HG03469 (cell line): ENCODE measurements around the gene PRR33.

Experiments used
- ATAC-seq: cut with Tn5 transposase; IDR thresholded peaks from one replicate; pipeline ENCODE4 v1.9.1; 2021; ENCODE audit warnings: mild to moderate bottlenecking, moderate library complexity, moderate number of reproducible peaks; ENCODE audit not compliant: unreplicated experiment

PRR33 gene

GRCh38 chr11:1839924-1840779, 51.5 kb downstream of the PRR33 start:
- no peak for ATAC-seq

- no peak for ATAC-seq
Observed at GRCh38 chr11:1839204-1839923, 52.3 kb downstream of the PRR33 start.

GRCh38 chr11:1838426-1839144, 53.1 kb downstream of the PRR33 start, which contains the start of gene TNNI2:
TSS of gene TNNI2 (plus strand) at chr11:1838981. CDS start at chr11:1839697, 716 bp downstream.
- ATAC-seq: no peak
